ENCODE results near the gene B4GALNT4.
"Not testable (repeated sequence)": the region's sequence is repeated elsewhere in the genome, so short reads cannot be mapped to it uniquely, and the experiment has no call there.

Gene B4GALNT4, protein sequence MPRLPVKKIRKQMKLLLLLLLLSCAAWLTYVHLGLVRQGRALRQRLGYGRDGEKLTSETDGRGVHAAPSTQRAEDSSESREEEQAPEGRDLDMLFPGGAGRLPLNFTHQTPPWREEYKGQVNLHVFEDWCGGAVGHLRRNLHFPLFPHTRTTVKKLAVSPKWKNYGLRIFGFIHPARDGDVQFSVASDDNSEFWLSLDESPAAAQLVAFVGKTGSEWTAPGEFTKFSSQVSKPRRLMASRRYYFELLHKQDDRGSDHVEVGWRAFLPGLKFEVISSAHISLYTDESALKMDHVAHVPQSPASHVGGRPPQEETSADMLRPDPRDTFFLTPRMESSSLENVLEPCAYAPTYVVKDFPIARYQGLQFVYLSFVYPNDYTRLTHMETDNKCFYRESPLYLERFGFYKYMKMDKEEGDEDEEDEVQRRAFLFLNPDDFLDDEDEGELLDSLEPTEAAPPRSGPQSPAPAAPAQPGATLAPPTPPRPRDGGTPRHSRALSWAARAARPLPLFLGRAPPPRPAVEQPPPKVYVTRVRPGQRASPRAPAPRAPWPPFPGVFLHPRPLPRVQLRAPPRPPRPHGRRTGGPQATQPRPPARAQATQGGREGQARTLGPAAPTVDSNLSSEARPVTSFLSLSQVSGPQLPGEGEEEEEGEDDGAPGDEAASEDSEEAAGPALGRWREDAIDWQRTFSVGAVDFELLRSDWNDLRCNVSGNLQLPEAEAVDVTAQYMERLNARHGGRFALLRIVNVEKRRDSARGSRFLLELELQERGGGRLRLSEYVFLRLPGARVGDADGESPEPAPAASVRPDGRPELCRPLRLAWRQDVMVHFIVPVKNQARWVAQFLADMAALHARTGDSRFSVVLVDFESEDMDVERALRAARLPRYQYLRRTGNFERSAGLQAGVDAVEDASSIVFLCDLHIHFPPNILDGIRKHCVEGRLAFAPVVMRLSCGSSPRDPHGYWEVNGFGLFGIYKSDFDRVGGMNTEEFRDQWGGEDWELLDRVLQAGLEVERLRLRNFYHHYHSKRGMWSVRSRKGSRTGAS

DNA sequence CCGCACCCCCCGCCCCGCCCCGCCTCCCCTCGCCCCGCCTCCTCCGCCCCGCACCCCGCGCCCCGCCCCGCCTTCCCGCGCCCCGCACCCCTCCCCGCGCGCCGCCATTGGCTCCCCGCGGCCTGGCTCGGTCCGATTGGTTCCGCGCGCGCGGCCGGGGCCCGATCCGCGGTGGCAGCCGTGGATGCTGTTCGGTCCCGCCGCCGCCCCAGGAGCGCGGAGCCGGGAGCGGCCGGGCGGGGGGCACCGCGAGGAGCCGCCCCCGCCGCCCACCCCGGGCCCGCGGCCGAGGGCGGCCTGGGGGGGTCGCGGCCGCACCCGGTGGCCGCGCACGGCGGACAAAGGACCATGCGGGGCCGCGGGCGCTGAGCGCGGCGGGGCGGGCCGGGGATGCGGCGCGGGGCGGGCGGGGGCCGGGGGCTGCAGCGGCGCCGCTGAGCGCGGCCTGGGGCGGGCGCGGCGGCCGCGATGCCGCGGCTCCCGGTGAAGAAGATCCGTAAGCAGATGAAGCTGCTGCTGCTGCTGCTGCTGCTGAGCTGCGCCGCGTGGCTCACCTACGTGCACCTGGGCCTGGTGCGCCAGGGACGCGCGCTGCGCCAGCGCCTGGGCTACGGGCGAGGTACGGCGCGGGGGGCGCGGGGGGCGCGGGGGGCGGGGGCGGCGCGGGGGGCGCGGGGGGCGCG lies at the start of gene B4GALNT4:
B4GALNT4 (plus strand) TSS at position 164 of the 683 bp plus-strand sequence; CDS start at position 469, 305 bp downstream.
- DNase-seq (ENCODE audit: low read depth): no peak

- not testable (repeated sequence) for DNase-seq (ENCODE audit: low read depth)
Observed at GRCh38 chr11:319888-320273, 49.4 kb upstream of the B4GALNT4 start.

GRCh38 chr11:324156-324555 lies 45.1 kb upstream of the B4GALNT4 start:
- no peak for DNase-seq (ENCODE audit: low read depth)

DNA sequence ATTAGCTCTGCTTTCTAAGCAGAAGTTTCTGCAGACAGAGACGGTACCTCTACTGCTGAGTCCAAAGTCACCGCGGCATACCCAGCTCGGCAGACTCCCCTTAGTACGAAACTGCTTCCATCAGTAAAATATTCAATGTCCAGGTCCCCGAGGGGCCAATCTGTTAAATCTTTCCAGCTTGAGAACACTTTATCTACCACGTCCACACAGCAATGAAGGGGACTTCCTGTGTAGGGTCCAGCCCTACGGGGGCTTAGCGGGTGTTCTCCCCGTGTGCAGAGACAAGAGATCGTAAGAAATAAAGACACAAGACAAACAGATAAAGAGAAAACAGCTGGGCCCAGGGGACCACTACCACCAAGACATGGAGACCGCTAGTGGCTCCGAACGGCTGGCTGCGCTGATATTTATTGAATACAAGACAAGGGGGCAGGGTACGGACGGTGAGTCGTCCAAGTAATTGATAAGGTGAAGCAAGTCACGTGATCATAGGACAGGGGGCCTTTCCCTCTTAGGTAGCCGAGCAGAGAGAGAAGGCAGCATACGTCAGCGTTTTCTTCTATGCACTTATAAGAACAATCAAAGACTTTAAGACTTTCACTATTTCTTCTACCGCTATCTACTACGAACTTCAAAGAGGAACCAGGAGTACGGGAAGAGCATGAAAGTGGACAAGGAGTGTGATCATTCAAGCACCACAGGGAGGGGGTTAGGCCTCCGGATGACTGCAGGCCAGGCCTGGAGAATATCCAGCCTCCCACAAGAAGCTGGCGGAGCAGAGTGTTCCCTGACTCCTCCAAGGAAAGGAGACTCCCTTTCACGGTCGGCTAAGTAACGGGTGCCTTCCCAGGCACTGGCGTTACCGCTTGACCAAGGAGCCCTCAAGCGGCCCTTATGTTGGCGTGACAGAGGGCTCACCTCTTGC lies 44.4 kb upstream of the B4GALNT4 start:
- not testable (repeated sequence) for DNase-seq (ENCODE audit: low read depth)

DNA sequence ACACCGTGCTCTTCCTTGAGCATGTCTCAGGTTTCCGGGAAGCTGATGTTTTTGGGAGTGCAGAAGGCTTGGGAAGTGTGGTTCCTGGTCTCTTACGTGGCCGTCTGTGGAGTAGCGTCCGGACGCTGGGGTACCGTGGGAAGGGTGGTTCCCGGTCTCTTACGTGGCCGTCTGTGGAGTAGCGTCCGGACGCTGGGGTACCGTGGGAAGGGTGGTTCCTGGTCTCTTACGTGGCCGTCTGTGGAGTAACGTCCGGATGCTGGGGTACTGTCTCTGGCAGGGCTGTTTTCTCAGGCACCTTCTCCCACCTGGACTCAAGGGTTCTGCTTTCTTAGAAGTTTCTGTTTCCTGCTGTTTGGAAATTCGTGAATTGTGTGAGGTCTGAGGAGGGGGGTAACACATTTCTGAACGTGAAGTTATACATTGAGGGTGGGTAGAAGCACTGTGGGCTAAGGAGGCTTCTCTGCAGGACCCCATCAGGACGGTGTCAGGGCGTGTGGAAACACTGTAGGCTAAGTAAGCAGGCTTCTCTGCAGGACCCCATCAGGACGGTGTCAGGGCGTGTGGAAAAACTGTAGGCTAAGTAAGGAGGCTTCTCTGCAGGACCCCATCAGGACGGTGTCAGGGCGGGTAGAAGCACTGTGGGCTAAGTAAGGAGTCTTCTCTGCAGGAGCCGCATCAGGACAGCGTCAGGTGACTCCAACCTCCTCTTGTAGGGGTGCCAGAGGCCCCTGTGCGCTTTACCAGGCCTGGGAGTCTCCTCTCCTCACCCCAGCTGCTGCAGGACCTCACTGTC lies 43.3 kb upstream of the B4GALNT4 start:
- no peak for DNase-seq (ENCODE audit: low read depth)

DNA sequence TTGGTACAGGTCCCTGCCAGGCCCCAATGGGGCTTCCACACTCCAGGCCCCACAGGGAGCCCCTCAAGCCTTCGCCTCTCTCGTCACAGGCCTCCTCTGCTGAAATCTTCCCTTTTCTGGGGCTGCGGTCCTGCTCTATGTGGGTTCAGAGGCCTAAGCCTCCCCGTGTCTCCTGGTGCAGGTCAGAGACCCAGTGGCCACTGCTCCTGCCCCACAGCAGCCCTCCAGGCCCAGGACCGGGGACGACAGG lies 42.8 kb upstream of the B4GALNT4 start:
- DNase-seq (ENCODE audit: low read depth): no peak

GRCh38 chr11:326842-327580 lies 42.3 kb upstream of the B4GALNT4 start:
- DNase-seq (ENCODE audit: low read depth): no peak

- no peak for DNase-seq (ENCODE audit: low read depth)
Observed at GRCh38 chr11:327581-327923, 41.7 kb upstream of the B4GALNT4 start.

DNA sequence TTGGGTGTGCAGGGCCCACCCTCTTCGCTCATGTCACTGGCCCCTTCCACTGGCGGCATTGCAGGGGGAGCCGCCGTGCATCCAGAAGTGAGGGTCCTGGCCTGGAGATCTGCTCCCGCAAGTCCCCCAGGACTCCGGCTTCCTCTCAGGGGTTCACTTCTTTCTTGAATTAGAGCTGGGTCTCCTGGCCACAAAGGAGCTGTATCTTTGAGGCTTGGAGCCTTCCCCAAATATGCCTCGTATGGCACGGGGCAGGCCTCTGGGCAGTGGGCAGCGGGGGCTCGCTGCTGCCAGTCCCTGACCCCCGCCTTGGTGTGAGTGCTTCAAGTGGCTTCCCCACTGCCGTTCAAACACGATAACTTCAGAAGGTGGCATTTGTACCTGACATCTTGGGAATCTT lies 41.3 kb upstream of the B4GALNT4 start:
- no peak for DNase-seq (ENCODE audit: low read depth)

DNA sequence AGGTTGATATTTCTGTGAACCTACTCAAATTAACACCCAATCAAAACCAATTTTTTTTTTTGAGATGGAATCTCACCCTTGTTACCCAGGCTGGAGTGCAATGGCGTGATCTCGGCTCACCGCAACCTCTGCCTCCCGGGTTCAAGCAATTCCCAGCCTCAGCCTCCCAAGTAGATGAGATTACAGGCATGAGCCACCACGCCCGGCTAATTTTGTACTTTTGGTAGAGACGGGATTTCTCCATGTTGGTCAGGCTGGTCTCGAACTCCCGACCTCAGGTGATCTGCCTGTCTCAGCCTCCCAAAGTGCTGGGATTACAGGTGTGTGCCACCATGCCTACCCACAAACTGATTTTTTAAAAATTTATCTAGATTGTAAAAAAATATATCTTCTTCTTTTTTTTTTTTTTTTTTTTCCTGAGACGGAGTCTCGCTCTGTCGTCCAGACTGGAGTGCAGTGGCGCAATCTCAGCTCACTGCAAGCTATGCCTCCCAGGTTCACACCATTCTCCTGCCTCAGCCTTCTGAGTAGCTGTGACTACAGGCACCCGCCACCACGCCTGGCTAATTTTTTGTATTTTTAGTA lies 40.7 kb upstream of the B4GALNT4 start:
- not testable (repeated sequence) for DNase-seq (ENCODE audit: low read depth)

- DNase-seq (ENCODE audit: low read depth): no peak
Observed at GRCh38 chr11:329886-330253, 39.4 kb upstream of the B4GALNT4 start.

DNA sequence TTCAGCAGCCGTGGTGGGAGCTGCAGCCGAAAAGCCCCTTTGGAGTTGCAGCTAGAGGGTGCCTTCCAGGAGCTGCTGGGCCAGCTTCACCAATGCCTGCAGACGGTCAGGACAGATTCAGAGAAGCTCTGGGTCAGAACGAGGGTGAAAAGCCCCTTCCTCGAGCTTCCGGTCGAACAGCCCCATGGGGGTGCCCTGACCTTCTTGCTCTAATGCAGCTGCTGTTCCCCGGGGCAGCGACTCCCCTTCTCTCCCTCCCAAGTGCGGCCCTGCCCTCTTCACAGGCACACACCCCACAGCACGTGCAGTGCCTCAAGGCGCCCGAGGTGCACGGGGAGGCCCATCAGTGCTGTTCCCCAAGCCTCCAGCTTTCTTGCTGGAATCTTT lies 39.0 kb upstream of the B4GALNT4 start:
- DNase-seq (ENCODE audit: low read depth): no peak

DNA sequence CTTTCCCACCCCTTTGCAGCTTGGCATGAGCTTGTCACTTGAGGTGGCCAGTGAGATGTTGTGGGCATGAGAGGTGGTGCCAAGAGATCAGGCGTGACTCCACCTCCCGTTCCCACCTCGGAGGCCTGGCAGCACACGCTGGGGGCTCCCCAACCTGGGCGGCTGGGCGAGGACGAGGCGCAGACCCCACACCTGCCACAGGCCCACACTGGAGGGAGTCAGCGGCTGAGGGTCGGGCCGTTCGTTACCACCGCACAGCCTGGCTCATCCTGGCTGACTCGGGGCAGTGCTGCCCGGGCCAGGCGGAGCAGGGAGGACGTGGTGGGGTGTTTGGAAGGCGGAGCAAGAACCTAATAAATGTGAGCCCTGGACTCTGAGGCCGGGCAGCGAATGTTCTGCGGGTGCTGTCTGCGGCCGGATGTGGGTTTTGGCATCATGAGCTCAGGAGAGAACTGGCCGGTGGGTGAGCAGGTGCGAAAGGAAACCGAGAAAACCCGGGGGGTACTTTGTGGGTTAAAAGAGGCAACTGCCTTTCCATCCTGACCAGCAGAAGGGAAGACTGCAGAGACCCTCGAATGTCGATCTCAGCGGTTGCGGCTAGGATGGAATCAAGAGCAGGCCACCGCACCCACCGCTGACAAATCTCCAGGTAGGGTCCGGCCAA lies 38.5 kb upstream of the B4GALNT4 start:
- DNase-seq (ENCODE audit: low read depth): no peak

DNA sequence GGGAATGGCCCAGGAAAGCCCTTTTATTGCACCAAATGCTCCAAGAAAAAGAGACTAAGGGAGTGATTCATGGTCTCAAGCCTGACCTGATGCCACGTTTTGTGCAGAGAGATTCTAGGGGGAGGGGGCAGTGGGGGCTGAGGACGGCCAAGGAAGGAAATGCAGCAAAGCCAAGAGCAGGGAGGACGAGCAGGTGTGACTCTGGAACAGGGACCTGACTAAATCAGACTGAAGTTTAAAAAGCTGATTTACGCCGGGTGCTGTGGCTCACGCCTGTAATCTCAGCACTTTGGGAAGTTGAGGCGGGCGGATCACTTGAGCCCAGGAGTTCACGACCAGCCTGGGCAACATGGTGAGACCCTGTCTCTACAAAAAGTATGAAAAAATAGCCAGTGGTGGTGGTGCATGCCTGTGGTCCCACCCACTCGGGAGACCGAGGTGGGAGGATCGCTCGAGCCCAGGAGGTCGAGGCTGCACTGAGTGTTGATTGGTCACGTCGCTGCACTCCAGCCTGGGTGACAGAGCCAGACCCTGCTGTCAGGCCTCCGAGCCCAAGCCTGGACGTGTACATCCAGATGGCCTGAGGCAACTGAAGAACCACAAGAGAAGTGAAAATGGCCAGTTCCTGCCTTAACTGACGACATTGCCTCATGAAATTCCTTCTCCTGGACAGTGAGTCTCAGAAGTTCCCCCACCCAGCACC lies 37.8 kb upstream of the B4GALNT4 start:
- DNase-seq (ENCODE audit: low read depth): no peak

GRCh38 chr11:332651-333480 lies 36.4 kb upstream of the B4GALNT4 start:
- DNase-seq (ENCODE audit: low read depth): no peak

DNA sequence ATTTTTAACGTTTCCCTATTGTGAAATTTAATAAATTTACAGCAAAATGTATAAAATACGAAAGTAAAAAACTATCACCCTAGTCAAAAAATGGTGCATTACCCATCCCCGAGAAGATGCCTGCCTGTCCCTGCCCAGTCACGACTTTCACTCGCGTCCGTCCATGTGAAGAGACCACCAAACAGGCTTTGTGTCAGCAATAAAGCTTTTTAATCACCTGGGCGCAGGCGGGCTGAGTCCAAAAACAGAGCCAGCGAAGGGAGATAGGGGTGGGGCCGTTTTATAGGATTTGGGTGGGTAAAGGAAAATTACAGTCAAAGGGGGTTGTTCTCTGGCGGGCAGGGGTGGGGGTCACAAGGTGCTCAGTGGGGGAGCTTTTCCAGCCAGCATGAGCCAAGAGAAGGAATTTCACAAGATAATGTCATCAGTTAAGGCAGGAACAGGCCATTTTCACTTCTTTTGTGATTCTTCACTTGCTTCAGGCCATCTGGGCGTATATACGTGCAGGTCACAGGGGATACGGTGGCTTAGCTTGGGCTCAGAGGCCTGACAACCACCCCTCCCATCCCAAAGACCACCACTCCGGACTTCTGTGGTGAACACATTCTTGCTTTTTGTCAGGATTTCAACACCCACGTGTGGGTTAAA lies 35.6 kb upstream of the B4GALNT4 start:
- DNase-seq (ENCODE audit: low read depth): not testable (repeated sequence)

All from stimulated activated CD4-positive, alpha-beta T cell treated with anti-CD3 and anti-CD28 coated beads, Interleukin-2, amount 100 ng/mL, for 4 hours (primary cell).